ENCODE data around the gene IGF2. TPM values are rescaled to one million over a fixed set of nuclear protein-coding genes. Genes with fewer than 3 reads are reported as not detected.
"Not testable (repeated sequence)": the region's sequence is repeated elsewhere in the genome, so short reads cannot be mapped to it uniquely, and the experiment has no call there.

The IGF2 gene
- under 1 TPM; 0.21 to 0.77 TPM for total RNA-seq
- total RNA-seq: 0 reads per million in 2 donors

- Mint-ChIP-seq H3K27ac (no peak within 1 kb of the TSS), H3K27me3 (peaks cover 52% of the 10 kb centered on the region), H3K36me3 (ENCODE audit: low read depth) (peaks cover 5% of the 10 kb centered on the region), H3K4me3 (peak within 1 kb of the TSS; percentile 89), H3K4me1 (peaks cover 10% of the 10 kb centered on the region)
- H3K9me3 ChIP-seq (ENCODE audit: control insufficient read depth, low read length, poor library complexity, severe bottlenecking): no peaks in the 10 kb centered on the region
- ATAC-seq: peak; percentile 21
- DNase-seq: peak in 1 of 3 donors; percentile 13
These were observed at the start of gene IGF2 for GRCh38 chr11:2139123-2139521. Gene IGF2, minus strand, starts transcription at chr11:2139389. Its CDS starts 3,866 bp downstream, at chr11:2135523.

GRCh38 chr11:2188745-2189144 lies 49.6 kb upstream of the IGF2 start:
- ATAC-seq: no peak
- Mint-ChIP-seq H3K4me1 (peaks cover 4% of the 10 kb centered on the region), H3K27ac (no peak overlapping the region), H3K4me3 (no peak overlapping the region), H3K36me3 (ENCODE audit: low read depth) (no peaks in the 10 kb centered on the region), H3K27me3 (peaks cover 21% of the 10 kb centered on the region)
- no peak for DNase-seq
- H3K9me3 ChIP-seq (ENCODE audit: control insufficient read depth, low read length, poor library complexity, severe bottlenecking): no peaks in the 10 kb centered on the region

- Mint-ChIP-seq H3K4me3 (no peak overlapping the region), H3K27ac (no peak overlapping the region), H3K36me3 (ENCODE audit: low read depth) (no peaks in the 10 kb centered on the region), H3K4me1 (peaks cover 4% of the 10 kb centered on the region), H3K27me3 (peaks cover 21% of the 10 kb centered on the region)
- H3K9me3 ChIP-seq (ENCODE audit: control insufficient read depth, low read length, poor library complexity, severe bottlenecking): no peaks in the 10 kb centered on the region
- ATAC-seq: no peak
- DNase-seq: no peak
These were observed 48.1 kb upstream of the IGF2 start for GRCh38 chr11:2187280-2187707.

GRCh38 chr11:2186669-2187279 lies 47.6 kb upstream of the IGF2 start:
- DNase-seq (peak in 1 of 3 donors; percentile 28), ATAC-seq (peak; percentile 86)
- H3K9me3 ChIP-seq (ENCODE audit: control insufficient read depth, low read length, poor library complexity, severe bottlenecking): no peaks in the 10 kb centered on the region
- H3K4me1 Mint-ChIP-seq: peaks cover 4% of the 10 kb centered on the region
- no peak overlapping the region for H3K4me3 Mint-ChIP-seq
- no peak overlapping the region for H3K27ac Mint-ChIP-seq
- H3K36me3 Mint-ChIP-seq (ENCODE audit: low read depth): no peaks in the 10 kb centered on the region
- H3K27me3 Mint-ChIP-seq: peaks cover 21% of the 10 kb centered on the region

GRCh38 chr11:2185324-2186085 lies 46.3 kb upstream of the IGF2 start:
- ATAC-seq: no peak
- Mint-ChIP-seq H3K27me3 (peaks cover 17% of the 10 kb centered on the region), H3K36me3 (ENCODE audit: low read depth) (no peaks in the 10 kb centered on the region), H3K4me1 (peaks cover under 1% of the 10 kb centered on the region), H3K27ac (no peak overlapping the region), H3K4me3 (no peak overlapping the region)
- no peak for DNase-seq
- H3K9me3 ChIP-seq (ENCODE audit: control insufficient read depth, low read length, poor library complexity, severe bottlenecking): no peaks in the 10 kb centered on the region

GRCh38 chr11:2182692-2183474 lies 43.7 kb upstream of the IGF2 start:
- DNase-seq (no peak), ATAC-seq (no peak)
- H3K9me3 ChIP-seq (ENCODE audit: control insufficient read depth, low read length, poor library complexity, severe bottlenecking): no peaks in the 10 kb centered on the region
- Mint-ChIP-seq H3K36me3 (ENCODE audit: low read depth) (no peaks in the 10 kb centered on the region), H3K27me3 (peaks cover 9% of the 10 kb centered on the region), H3K4me3 (no peak overlapping the region), H3K4me1 (no peaks in the 10 kb centered on the region), H3K27ac (no peak overlapping the region)

GRCh38 chr11:2182075-2182474 lies 42.9 kb upstream of the IGF2 start:
- no peak overlapping the region for H3K4me3 Mint-ChIP-seq
- no peak overlapping the region for H3K27ac Mint-ChIP-seq
- no peaks in the 10 kb centered on the region for H3K4me1 Mint-ChIP-seq
- no peaks in the 10 kb centered on the region for H3K36me3 Mint-ChIP-seq (ENCODE audit: low read depth)
- DNase-seq: no peak
- ATAC-seq: no peak
- peaks cover 9% of the 10 kb centered on the region for H3K27me3 Mint-ChIP-seq
- H3K9me3 ChIP-seq (ENCODE audit: control insufficient read depth, low read length, poor library complexity, severe bottlenecking): no peaks in the 10 kb centered on the region

- Mint-ChIP-seq H3K4me1 (no peaks in the 10 kb centered on the region), H3K27me3 (peaks cover 9% of the 10 kb centered on the region), H3K4me3 (no peak overlapping the region), H3K36me3 (ENCODE audit: low read depth) (no peaks in the 10 kb centered on the region), H3K27ac (no peak overlapping the region)
- no peak for ATAC-seq
- H3K9me3 ChIP-seq (ENCODE audit: control insufficient read depth, low read length, poor library complexity, severe bottlenecking): no peaks in the 10 kb centered on the region
- no peak for DNase-seq
These were observed 41.7 kb upstream of the IGF2 start for GRCh38 chr11:2180789-2181370.

GRCh38 chr11:2180347-2180746 lies 41.2 kb upstream of the IGF2 start:
- no peak overlapping the region for H3K4me3 Mint-ChIP-seq
- DNase-seq: no peak
- H3K27ac Mint-ChIP-seq: no peak overlapping the region
- peaks cover 8% of the 10 kb centered on the region for H3K27me3 Mint-ChIP-seq
- H3K36me3 Mint-ChIP-seq (ENCODE audit: low read depth): no peaks in the 10 kb centered on the region
- H3K9me3 ChIP-seq (ENCODE audit: control insufficient read depth, low read length, poor library complexity, severe bottlenecking): no peaks in the 10 kb centered on the region
- ATAC-seq: no peak
- H3K4me1 Mint-ChIP-seq: no peaks in the 10 kb centered on the region

GRCh38 chr11:2179516-2179915 lies 40.3 kb upstream of the IGF2 start:
- no peaks in the 10 kb centered on the region for H3K4me1 Mint-ChIP-seq
- H3K27me3 Mint-ChIP-seq: peaks cover under 1% of the 10 kb centered on the region
- H3K9me3 ChIP-seq (ENCODE audit: control insufficient read depth, low read length, poor library complexity, severe bottlenecking): no peaks in the 10 kb centered on the region
- no peak overlapping the region for H3K27ac Mint-ChIP-seq
- H3K36me3 Mint-ChIP-seq (ENCODE audit: low read depth): no peaks in the 10 kb centered on the region
- H3K4me3 Mint-ChIP-seq: no peak overlapping the region
- ATAC-seq: no peak
- DNase-seq: no peak

- H3K27me3 Mint-ChIP-seq: no peaks in the 10 kb centered on the region
- no peaks in the 10 kb centered on the region for H3K9me3 ChIP-seq (ENCODE audit: control insufficient read depth, low read length, poor library complexity, severe bottlenecking)
- no peak overlapping the region for H3K27ac Mint-ChIP-seq
- no peaks in the 10 kb centered on the region for H3K36me3 Mint-ChIP-seq (ENCODE audit: low read depth)
- ATAC-seq (no peak), DNase-seq (no peak)
- H3K4me3 Mint-ChIP-seq: no peak overlapping the region
- H3K4me1 Mint-ChIP-seq: no peaks in the 10 kb centered on the region
These were observed 39.8 kb upstream of the IGF2 start for GRCh38 chr11:2178906-2179494.

GRCh38 chr11:2178055-2178773 lies 39.0 kb upstream of the IGF2 start:
- H3K4me1 Mint-ChIP-seq; DNase-seq; H3K4me3 Mint-ChIP-seq; H3K9me3 ChIP-seq (ENCODE audit: control insufficient read depth, low read length, poor library complexity, severe bottlenecking); H3K27me3 Mint-ChIP-seq; ATAC-seq; H3K36me3 Mint-ChIP-seq (ENCODE audit: low read depth); H3K27ac Mint-ChIP-seq: not testable (repeated sequence)
